Measurements from ENCODE around the gene HPS6.

Gene HPS6

DNA sequence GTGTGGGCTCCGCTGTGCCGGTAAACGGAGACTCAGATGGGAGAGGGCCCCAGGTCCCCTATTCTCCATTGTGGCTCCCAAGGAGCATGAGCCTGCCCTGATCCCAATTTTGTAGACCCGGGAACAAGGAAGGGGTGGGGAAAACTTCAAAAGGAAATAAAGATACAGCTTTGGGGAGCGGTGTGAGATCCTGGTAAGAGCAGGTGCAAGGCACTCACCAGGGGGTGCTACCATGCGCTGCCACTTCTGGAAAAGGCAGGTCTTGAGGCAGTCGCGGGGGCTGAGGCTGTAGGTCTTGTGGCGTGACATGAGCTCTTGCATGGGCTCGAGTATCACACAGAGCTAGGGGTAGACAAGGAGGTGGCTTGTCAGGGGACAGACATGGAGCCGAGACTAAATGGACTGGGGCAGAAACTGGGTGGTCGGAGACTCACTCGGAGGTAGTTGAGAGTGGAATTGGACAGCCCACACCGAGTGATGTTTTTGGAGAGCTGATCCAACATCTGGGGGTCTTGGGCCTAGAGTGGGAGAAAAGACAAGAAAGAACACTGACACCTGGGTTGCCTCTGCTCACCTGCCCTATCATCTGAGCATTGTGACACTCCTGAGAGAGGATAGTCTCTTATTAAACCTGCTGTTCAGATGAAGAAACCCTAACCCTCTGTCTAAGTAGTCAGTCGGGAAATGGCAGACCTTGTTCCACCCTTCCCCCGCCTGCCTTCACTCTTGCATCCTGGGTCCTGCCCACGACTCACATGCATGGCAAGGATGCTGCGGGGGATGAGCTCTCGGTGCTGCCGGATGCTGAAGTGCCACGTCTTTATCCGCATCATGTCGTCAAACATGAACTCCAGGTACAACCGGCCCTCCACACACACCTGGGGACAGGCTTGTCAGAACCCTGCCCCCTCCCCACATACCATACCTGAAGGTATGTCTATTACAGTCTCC lies 44.3 kb downstream of the HPS6 start:
- DNase-seq (ENCODE audit: low read depth in 1 of 2, low spot score in 1 of 2) = no peak
- Histone ChIP-seq H3K27me3 (ENCODE audit: insufficient read depth, poor library complexity, severe bottlenecking) (no peaks in the 10 kb centered on the region), H3K27ac (replicated peaks) (no peak overlapping the region), H3K4me3 (replicated peaks; ENCODE audit: insufficient read depth, low read length) (no peak overlapping the region)
- TF ChIP-seq, protein P1, sequence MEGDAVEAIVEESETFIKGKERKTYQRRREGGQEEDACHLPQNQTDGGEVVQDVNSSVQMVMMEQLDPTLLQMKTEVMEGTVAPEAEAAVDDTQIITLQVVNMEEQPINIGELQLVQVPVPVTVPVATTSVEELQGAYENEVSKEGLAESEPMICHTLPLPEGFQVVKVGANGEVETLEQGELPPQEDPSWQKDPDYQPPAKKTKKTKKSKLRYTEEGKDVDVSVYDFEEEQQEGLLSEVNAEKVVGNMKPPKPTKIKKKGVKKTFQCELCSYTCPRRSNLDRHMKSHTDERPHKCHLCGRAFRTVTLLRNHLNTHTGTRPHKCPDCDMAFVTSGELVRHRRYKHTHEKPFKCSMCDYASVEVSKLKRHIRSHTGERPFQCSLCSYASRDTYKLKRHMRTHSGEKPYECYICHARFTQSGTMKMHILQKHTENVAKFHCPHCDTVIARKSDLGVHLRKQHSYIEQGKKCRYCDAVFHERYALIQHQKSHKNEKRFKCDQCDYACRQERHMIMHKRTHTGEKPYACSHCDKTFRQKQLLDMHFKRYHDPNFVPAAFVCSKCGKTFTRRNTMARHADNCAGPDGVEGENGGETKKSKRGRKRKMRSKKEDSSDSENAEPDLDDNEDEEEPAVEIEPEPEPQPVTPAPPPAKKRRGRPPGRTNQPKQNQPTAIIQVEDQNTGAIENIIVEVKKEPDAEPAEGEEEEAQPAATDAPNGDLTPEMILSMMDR (IDR thresholded peaks at IDR 0.05; ENCODE audit: insufficient read depth, low read length) = no peak
- TF ChIP-seq, protein P2, sequence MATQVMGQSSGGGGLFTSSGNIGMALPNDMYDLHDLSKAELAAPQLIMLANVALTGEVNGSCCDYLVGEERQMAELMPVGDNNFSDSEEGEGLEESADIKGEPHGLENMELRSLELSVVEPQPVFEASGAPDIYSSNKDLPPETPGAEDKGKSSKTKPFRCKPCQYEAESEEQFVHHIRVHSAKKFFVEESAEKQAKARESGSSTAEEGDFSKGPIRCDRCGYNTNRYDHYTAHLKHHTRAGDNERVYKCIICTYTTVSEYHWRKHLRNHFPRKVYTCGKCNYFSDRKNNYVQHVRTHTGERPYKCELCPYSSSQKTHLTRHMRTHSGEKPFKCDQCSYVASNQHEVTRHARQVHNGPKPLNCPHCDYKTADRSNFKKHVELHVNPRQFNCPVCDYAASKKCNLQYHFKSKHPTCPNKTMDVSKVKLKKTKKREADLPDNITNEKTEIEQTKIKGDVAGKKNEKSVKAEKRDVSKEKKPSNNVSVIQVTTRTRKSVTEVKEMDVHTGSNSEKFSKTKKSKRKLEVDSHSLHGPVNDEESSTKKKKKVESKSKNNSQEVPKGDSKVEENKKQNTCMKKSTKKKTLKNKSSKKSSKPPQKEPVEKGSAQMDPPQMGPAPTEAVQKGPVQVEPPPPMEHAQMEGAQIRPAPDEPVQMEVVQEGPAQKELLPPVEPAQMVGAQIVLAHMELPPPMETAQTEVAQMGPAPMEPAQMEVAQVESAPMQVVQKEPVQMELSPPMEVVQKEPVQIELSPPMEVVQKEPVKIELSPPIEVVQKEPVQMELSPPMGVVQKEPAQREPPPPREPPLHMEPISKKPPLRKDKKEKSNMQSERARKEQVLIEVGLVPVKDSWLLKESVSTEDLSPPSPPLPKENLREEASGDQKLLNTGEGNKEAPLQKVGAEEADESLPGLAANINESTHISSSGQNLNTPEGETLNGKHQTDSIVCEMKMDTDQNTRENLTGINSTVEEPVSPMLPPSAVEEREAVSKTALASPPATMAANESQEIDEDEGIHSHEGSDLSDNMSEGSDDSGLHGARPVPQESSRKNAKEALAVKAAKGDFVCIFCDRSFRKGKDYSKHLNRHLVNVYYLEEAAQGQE (IDR thresholded peaks at IDR 0.05; ENCODE audit: insufficient replicate concordance, low read depth) = no peak
- TF ChIP-seq SPI1 (IDR thresholded peaks at IDR 0.05; ENCODE audit: borderline replicate concordance, low read depth) (no peak), GABPA (IDR thresholded peaks at IDR 0.05; ENCODE audit: low read depth) (no peak), POLR2AphosphoS5 (IDR thresholded peaks at IDR 0.05; ENCODE audit: low read depth) (no peak)

DNA sequence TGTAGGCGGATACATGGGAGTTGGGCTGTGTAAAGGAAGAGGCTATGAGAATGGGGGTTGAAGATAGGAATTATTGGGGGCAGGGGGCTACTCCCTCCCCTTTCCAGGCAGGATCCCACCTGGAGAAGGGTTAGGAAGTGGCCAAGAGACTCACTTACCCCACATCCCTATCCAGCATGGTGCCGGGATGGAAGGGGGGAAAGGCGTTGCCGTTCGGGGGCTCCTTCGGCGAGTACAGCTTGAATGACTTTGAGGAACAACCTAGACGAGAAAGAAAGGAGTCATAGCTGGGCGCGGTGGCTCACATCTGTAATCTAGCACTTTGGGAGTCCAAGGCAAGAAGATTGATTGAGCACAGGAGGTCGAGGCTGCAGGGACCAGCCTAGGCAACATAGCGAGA lies 46.1 kb downstream of the HPS6 start:
- H3K4me3 ChIP-seq (replicated peaks; ENCODE audit: insufficient read depth, low read length) = no peak overlapping the region
- DNase-seq (ENCODE audit: low read depth in 1 of 2, low spot score in 1 of 2) = no peak
- TF ChIP-seq SPI1 (IDR thresholded peaks at IDR 0.05; ENCODE audit: borderline replicate concordance, low read depth) (no peak), POLR2AphosphoS5 (IDR thresholded peaks at IDR 0.05; ENCODE audit: low read depth) (no peak), GABPA (IDR thresholded peaks at IDR 0.05; ENCODE audit: low read depth) (no peak)
- TF ChIP-seq, protein P2 (IDR thresholded peaks at IDR 0.05; ENCODE audit: insufficient replicate concordance, low read depth) = no peak
- TF ChIP-seq, protein P1 (IDR thresholded peaks at IDR 0.05; ENCODE audit: insufficient read depth, low read length) = no peak
- no peak overlapping the region for H3K27ac ChIP-seq (replicated peaks)
- H3K27me3 ChIP-seq (ENCODE audit: insufficient read depth, poor library complexity, severe bottlenecking) = no peaks in the 10 kb centered on the region

DNA sequence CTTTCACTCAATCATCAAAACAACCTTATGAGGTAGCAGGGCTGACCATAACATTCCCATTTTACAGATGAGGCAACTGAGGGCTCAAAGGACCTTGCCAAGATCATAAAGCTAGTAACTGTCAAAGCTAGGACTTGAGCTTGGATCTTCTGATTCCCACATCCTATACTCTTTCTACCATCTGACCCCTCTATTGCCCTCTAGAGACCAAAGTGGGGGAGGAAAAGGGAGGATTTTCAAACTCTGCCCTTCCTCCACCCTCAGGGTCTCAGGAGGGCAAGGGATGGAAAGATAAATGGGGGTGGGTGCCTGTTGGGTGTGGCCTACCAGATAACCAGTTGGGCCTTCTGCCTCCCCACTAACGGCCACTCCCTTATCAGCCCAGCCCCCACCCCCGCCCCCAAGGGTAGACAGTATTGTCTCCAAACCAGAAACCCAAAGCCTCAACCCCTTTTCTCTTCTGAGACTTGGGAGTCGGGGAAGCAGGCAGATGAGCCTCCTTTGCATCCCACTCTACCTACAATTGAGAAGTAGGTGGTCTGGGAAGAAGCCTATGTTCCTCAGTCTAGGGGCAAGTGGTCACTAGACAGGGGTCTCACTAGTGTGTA lies 47.2 kb downstream of the HPS6 start:
- TF ChIP-seq, protein P2 (IDR thresholded peaks at IDR 0.05; ENCODE audit: insufficient replicate concordance, low read depth) = no peak
- TF ChIP-seq, protein P1 (IDR thresholded peaks at IDR 0.05; ENCODE audit: insufficient read depth, low read length) = no peak
- no peak for TF ChIP-seq GABPA (IDR thresholded peaks at IDR 0.05; ENCODE audit: low read depth)
- TF ChIP-seq POLR2AphosphoS5 (IDR thresholded peaks at IDR 0.05; ENCODE audit: low read depth) = no peak
- no peak for TF ChIP-seq SPI1 (IDR thresholded peaks at IDR 0.05; ENCODE audit: borderline replicate concordance, low read depth)
- no peaks in the 10 kb centered on the region for H3K27me3 ChIP-seq (ENCODE audit: insufficient read depth, poor library complexity, severe bottlenecking)
- H3K4me3 ChIP-seq (replicated peaks; ENCODE audit: insufficient read depth, low read length) = no peak overlapping the region
- no peak for DNase-seq (ENCODE audit: low read depth in 1 of 2, low spot score in 1 of 2)
- no peak overlapping the region; the same call in 1 of the 2 replicates for H3K27ac ChIP-seq (replicated peaks)
